Fibroblast of pulmonary artery (primary cell): Measurements from ENCODE around the gene HLX.
A peak's percentile ranks its signal among the peaks of the same experiment; 100 is the strongest.

ENCODE experiments used
- DNase-seq: peaks from one replicate; pipeline ENCODE4 v3.0.0-alpha.2; 2010; ENCODE audit warnings: low read depth
- H3K4me3 ChIP-seq: replicated peaks from 2 replicates; pipeline ENCODE4 v1.5.1; 2011; ENCODE audit warnings: low read depth, mild to moderate bottlenecking, control low read depth, low read length, moderate library complexity
- TF ChIP-seq, protein P1 (sequence below): IDR thresholded peaks from 2 replicates; pipeline ENCODE4 v1.5.1; 2011; ENCODE audit warnings: mild to moderate bottlenecking, control low read depth, low read length, inconsistent platforms; ENCODE audit errors: missing control alignments

HLX gene

GRCh38 chr1:220905650-220906560 lies 26.7 kb downstream of the HLX start:
- DNase-seq: no peak
- no peak overlapping the region for H3K4me3 ChIP-seq
- TF ChIP-seq, protein P1, sequence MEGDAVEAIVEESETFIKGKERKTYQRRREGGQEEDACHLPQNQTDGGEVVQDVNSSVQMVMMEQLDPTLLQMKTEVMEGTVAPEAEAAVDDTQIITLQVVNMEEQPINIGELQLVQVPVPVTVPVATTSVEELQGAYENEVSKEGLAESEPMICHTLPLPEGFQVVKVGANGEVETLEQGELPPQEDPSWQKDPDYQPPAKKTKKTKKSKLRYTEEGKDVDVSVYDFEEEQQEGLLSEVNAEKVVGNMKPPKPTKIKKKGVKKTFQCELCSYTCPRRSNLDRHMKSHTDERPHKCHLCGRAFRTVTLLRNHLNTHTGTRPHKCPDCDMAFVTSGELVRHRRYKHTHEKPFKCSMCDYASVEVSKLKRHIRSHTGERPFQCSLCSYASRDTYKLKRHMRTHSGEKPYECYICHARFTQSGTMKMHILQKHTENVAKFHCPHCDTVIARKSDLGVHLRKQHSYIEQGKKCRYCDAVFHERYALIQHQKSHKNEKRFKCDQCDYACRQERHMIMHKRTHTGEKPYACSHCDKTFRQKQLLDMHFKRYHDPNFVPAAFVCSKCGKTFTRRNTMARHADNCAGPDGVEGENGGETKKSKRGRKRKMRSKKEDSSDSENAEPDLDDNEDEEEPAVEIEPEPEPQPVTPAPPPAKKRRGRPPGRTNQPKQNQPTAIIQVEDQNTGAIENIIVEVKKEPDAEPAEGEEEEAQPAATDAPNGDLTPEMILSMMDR: no peak

- no peak overlapping the region for H3K4me3 ChIP-seq
- TF ChIP-seq, protein P1: no peak
- no peak for DNase-seq
These were observed 27.5 kb downstream of the HLX start for GRCh38 chr1:220906561-220907334.

- TF ChIP-seq, protein P1: peak; percentile 75
- DNase-seq: peak; percentile 61
- no peak overlapping the region for H3K4me3 ChIP-seq
These were observed 29.5 kb downstream of the HLX start for GRCh38 chr1:220908757-220909156.

DNA sequence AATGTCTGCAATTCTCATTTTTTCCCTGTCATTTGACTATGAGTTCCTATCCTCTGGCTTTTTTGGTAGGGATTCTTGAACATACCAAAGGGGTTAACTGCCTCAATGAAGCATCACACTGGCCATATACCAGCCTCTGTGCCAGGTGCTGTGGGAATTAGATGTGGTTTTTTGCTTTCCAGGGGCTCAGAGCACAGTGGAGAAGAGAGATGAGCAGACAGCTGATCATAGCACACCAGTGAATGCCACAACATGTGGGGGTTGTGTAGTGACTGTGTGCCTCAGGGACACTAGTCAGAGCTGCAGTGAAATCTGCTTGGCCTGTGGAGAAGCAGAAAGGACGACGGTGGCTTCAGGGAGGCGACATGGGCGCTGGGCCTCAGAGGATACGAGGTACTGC lies 30.8 kb downstream of the HLX start:
- H3K4me3 ChIP-seq: no peak overlapping the region
- DNase-seq: no peak
- TF ChIP-seq, protein P1: no peak

DNA sequence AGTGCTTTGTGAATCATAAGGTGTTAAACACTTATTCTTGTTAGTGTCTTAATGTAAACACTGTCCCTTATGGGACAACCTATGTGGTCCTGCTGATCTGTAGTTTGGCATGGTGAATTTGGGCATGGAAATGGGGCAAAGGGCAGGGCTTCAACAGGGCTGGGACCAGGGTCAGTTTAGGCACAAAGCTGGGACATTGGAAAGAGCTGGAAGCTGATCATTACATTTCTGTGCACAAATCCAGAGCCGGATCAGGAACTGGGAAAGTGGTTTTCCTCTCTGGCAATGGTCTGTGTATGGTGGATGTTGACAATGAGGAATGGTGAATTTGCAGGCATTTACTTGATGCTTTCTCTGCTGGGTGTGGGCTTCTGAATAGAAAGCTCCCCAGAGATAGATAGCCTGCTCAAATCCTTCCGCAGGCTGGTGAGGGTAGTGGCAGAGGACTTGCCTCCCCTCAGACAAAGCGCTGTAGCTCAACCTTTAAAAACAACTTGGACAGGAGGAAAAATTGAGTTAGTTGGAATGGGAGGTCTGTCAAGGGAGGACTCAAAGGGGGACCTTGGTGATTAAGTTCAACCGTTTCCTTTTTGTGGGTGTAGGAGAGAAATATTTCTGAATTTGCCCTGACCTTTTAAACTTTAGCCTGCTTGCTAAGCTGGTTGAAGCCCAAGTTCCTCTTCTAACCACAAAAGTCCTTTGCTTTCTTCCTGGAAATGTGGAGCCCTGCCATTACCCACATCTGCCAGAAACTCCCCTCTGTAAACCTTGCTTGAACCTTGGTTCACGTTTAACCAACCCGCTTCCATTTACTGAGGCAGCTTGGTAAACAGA lies 35.3 kb downstream of the HLX start:
- TF ChIP-seq, protein P1: no peak
- no peak for DNase-seq
- no peak overlapping the region for H3K4me3 ChIP-seq

DNA sequence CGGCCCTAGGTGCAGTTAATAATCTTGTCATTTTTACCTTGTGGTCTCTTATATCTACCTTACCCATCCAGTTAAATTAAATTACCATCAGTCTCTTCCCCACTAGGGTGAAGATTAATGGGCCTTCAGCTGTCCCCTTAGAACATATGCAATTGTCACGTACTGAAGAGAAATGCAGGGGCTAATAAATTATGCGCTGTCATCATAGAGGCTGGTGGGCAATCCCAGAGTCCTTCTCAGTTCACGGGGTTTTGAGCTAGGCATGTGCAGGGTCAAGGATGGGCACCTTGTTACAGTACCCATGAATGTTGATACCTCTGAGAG lies 35.8 kb downstream of the HLX start:
- DNase-seq: no peak
- TF ChIP-seq, protein P1: no peak
- no peak overlapping the region for H3K4me3 ChIP-seq
